Activated CD4-positive, CD25-positive, alpha-beta regulatory T cell treated with anti-CD3 and anti-CD28 coated beads, Interleukin-2, amount 50 U/mL, for 16 hours (primary cell): Measurements from ENCODE around the gene MAP4K3.

Experiments used
- DNase-seq: peaks from one replicate; pipeline ENCODE4 v3.0.0-alpha.2; 2020; ENCODE audit warnings: low read depth, low spot score

MAP4K3 gene

GRCh38 chr2:39445934-39446333 is 8.8 kb upstream of the MAP4K3 start:
- DNase-seq, result no peak

- no peak for DNase-seq
Measured at GRCh38 chr2:39443009-39443408, 5.9 kb upstream of the MAP4K3 start.

- peak; percentile 17 for DNase-seq
Measured at GRCh38 chr2:39437522-39438296, 624 bp upstream of the MAP4K3 start.

- no peak for DNase-seq
Measured at GRCh38 chr2:39435741-39436591, 1.1 kb downstream of the MAP4K3 start.

GRCh38 chr2:39435234-39435633 is 1.9 kb downstream of the MAP4K3 start:
- DNase-seq, result no peak

- DNase-seq, result no peak
Measured at GRCh38 chr2:39434233-39434897, 2.7 kb downstream of the MAP4K3 start.

- DNase-seq, result no peak
Measured at GRCh38 chr2:39433586-39434195, 3.4 kb downstream of the MAP4K3 start.

GRCh38 chr2:39432701-39433100 is 4.4 kb downstream of the MAP4K3 start:
- DNase-seq, result no peak

- DNase-seq, result no peak
Measured at GRCh38 chr2:39431592-39432316, 5.3 kb downstream of the MAP4K3 start.

GRCh38 chr2:39429746-39430145 is 7.3 kb downstream of the MAP4K3 start:
- no peak for DNase-seq

GRCh38 chr2:39424951-39425350 is 12.1 kb downstream of the MAP4K3 start:
- no peak for DNase-seq

GRCh38 chr2:39422700-39423099 is 14.4 kb downstream of the MAP4K3 start:
- DNase-seq, result no peak

GRCh38 chr2:39421354-39421753 is 15.7 kb downstream of the MAP4K3 start:
- no peak for DNase-seq

- no peak for DNase-seq
Measured at GRCh38 chr2:39419282-39420223, 17.5 kb downstream of the MAP4K3 start.

GRCh38 chr2:39418491-39418890 is 18.6 kb downstream of the MAP4K3 start:
- no peak for DNase-seq

GRCh38 chr2:39416140-39416539 is 20.9 kb downstream of the MAP4K3 start:
- DNase-seq, result no peak

- no peak for DNase-seq
Measured at GRCh38 chr2:39413063-39413737, 23.9 kb downstream of the MAP4K3 start.

GRCh38 chr2:39411181-39411944 is 25.7 kb downstream of the MAP4K3 start:
- no peak for DNase-seq
